Measurements from ENCODE around the gene MEX3A. TPM values are rescaled to one million over a fixed set of nuclear protein-coding genes. Genes with fewer than 3 reads are reported as not detected.

The MEX3A gene
- total and polyA plus RNA-seq, 2 of the 8 experiments (the other 6 are each of a cell fraction or from before 2014, with no cell fraction given): 34.1 to 52.4 TPM

DNA sequence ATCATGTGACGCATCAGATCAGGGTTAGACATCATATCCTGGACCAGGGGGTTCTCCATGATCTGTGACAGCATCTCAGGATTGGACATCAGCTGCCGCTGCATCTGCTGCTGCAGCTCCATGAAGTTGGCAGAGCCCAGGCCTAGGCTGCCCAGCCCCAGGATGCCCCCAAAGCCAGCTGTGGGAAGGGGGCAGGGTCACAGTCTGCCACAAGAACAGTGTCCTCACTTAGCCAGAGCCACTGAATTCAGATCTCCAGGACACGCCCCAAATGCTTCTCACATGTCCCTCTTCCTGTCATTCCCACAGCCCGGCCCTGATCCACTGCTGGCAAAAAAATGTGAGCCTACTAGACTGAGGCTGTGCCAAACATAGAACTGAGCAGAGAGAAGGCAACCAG lies 31.9 kb downstream of the MEX3A start:
- H3K4ac ChIP-seq (replicated peaks; ENCODE audit: insufficient read length, low read depth, low read length): no peak overlapping the region
- FAIRE-seq (no peak), DNase-seq (ENCODE audit: low read depth in 1 of 2, low spot score in 2 of 2) (no peak)
- H3K23ac ChIP-seq (ENCODE audit: insufficient read length): no peak overlapping the region
- no peaks in the 10 kb centered on the region for H3K27me3 ChIP-seq (replicated peaks in 1 of 4; ENCODE audit: control insufficient read depth in 3 of 4, extremely low read depth in 1 of 4, insufficient read depth in 3 of 4, low read length in 3 of 4)
- H4K20me1 ChIP-seq (replicated peaks in 1 of 2; ENCODE audit: control insufficient read depth in 1 of 2, insufficient read depth in 2 of 2, low read length in 2 of 2): no peaks in the 10 kb centered on the region
- H4K5ac ChIP-seq (ENCODE audit: insufficient read length, low read depth, low read length): no peak overlapping the region
- no peak overlapping the region for H3K56ac ChIP-seq (replicated peaks; ENCODE audit: insufficient read length, low read depth, low read length)
- CTCF ChIA-PET (ENCODE audit: partially characterized antibody): interaction anchor here (0.9 to 12.9 kb wide), 8 partner anchors 17 to 147 kb away, joined by 3 to 139 read pairs (median 4); no protein-coding TSS in a partner anchor
- H2AFZ ChIP-seq (ENCODE audit: low read length): no peak overlapping the region
- H4K8ac ChIP-seq (ENCODE audit: extremely low read depth, insufficient read depth, low read length): no peak overlapping the region
- no peak overlapping the region for H4K91ac ChIP-seq (replicated peaks; ENCODE audit: insufficient read length, low read length)
- POLR2A ChIA-PET (ENCODE audit: partially characterized antibody): interaction anchor here (0.6 to 1.1 kb wide), 2 partner anchors 12 to 16 kb away, joined by 3 to 5 read pairs; no protein-coding TSS in a partner anchor
- no peak overlapping the region for H2BK120ac ChIP-seq (replicated peaks; ENCODE audit: low read depth, low read length)
- H3K36me3 ChIP-seq (ENCODE audit: control insufficient read depth in 2 of 4, insufficient read depth in 4 of 4, low read length in 3 of 4): peaks cover 12 to 25% (median 22%) of the 10 kb centered on the region in 4 experiments; a peak in 7 of 8 replicates
- no peak overlapping the region for H3K9ac ChIP-seq (replicated peaks in 1 of 4; ENCODE audit: extremely low read depth in 1 of 4, low read depth in 3 of 4, low read length in 3 of 4)
- no peak overlapping the region for H2BK15ac ChIP-seq (ENCODE audit: low read length)
- no peak overlapping the region for H3K18ac ChIP-seq (ENCODE audit: extremely low read depth, low read length)
- H3K23me2 ChIP-seq (ENCODE audit: low read depth, low read length): peaks cover 9% of the 10 kb centered on the region
- TF ChIP-seq, protein P1, sequence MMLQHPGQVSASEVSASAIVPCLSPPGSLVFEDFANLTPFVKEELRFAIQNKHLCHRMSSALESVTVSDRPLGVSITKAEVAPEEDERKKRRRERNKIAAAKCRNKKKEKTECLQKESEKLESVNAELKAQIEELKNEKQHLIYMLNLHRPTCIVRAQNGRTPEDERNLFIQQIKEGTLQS (IDR thresholded peaks at IDR 0.05; ENCODE audit: insufficient read depth, low read depth, low read length): no peak
- TF ChIP-seq SIRT6 (IDR thresholded peaks at IDR 0.05; ENCODE audit: low read length) (no peak), SP1 (IDR thresholded peaks at IDR 0.05; ENCODE audit: low read depth, low read length) (no peak), CHD2 (IDR thresholded peaks at IDR 0.05; ENCODE audit: low read length) (no peak), ZNF274 (IDR thresholded peaks at IDR 0.05; ENCODE audit: borderline replicate concordance, extremely low read depth, low read length) (no peak), CEBPB (IDR thresholded peaks at IDR 0.05; ENCODE audit: low read depth, low read length) (no peak), TEAD4 (IDR thresholded peaks at IDR 0.05; ENCODE audit: low read depth, low read length) (no peak), JUND (IDR thresholded peaks at IDR 0.05; ENCODE audit: low read length) (no peak)
- H2BK5ac ChIP-seq (ENCODE audit: low read depth, low read length): no peak overlapping the region
- H3K79me1 ChIP-seq (ENCODE audit: low read depth, low read length): peaks cover 3% of the 10 kb centered on the region
- 98% methylated on average over 4 of the region's 4 CpGs; no CpG with 5 or more reads in 1 of the 2 experiments for WGBS, 2 experiments (ENCODE audit: extremely low coverage in 1 of 2, insufficient coverage in 1 of 2, insufficient read length in 1 of 2, insufficient replicate concordance in 2 of 2, low coverage in 1 of 2, low lambda C conversion rate in 2 of 2, missing lambda C conversion rate in 1 of 2)
- H3K79me2 ChIP-seq (ENCODE audit: control insufficient read depth in 1 of 2, insufficient read depth in 2 of 2, low read length in 2 of 2): peaks cover 0 to 20% of the 10 kb centered on the region in 2 experiments; a peak in 3 of 4 replicates
- H3K4me1 ChIP-seq (replicated peaks in 1 of 4; ENCODE audit: control insufficient read depth in 3 of 4, insufficient read depth in 4 of 4, low read length in 3 of 4): peaks cover 0 to under 1% (median 0%) of the 10 kb centered on the region in 4 experiments; a peak in 1 of 7 replicates
- no peak overlapping the region for H2BK20ac ChIP-seq (ENCODE audit: low read length)
- no peak overlapping the region for H3K14ac ChIP-seq (ENCODE audit: insufficient read length)
- no peak overlapping the region for H3K27ac ChIP-seq (ENCODE audit: low read depth, low read length)
- no peak overlapping the region for H3K4me3 ChIP-seq (ENCODE audit: extremely low read depth in 1 of 4, insufficient read depth in 2 of 4, low read depth in 3 of 4, low read length in 4 of 4)
- no peaks in the 10 kb centered on the region for H3K9me3 ChIP-seq (ENCODE audit: insufficient read depth in 2 of 2, low read depth in 1 of 2, low read length in 1 of 2)
- no peak overlapping the region for H2AK5ac ChIP-seq (ENCODE audit: low read depth, low read length)
- no peak overlapping the region for H2BK12ac ChIP-seq (ENCODE audit: low read depth, low read length)
- H3K4me2 ChIP-seq (ENCODE audit: insufficient read depth in 1 of 2, low read depth in 2 of 2, low read length in 2 of 2): no peak overlapping the region

Data from H1 (cell line).